Measurements from ENCODE around the gene SLC35A3. TPM values are rescaled to one million over a fixed set of nuclear protein-coding genes. Genes with fewer than 3 reads are reported as not detected.

SLC35A3 gene
- total and polyA plus RNA-seq, 10 of the 15 experiments (the other 5 are each of a cell fraction or from before 2014, with no cell fraction given): 3.6 to 24.3 (median 15.4) TPM

GRCh38 chr1:100034470-100034869, 64.7 kb downstream of the SLC35A3 start:
- Histone ChIP-seq H3K36me3 (ENCODE audit: control insufficient read depth in 2 of 2, insufficient read depth in 2 of 2, low read length in 1 of 2) (peaks cover 0 to 2% of the 10 kb centered on the region in 2 experiments; a peak in 1 of 4 replicates), H4K20me1 (ENCODE audit: control insufficient read depth, insufficient read depth) (no peaks in the 10 kb centered on the region), H3K4me3 (no peak overlapping the region), H3K27ac (ENCODE audit: control insufficient read depth, insufficient read depth) (no peak overlapping the region), H3K27me3 (replicated peaks in 1 of 2; ENCODE audit: control insufficient read depth in 2 of 2, insufficient read depth in 2 of 2, low read length in 1 of 2) (no peaks in the 10 kb centered on the region), H2AFZ (ENCODE audit: control insufficient read depth, low read depth, low read length) (no peak overlapping the region), H3K4me2 (ENCODE audit: control insufficient read depth, insufficient read depth) (no peak overlapping the region), H3K9me3 (replicated peaks; ENCODE audit: control insufficient read depth, insufficient read depth, low read length) (no peaks in the 10 kb centered on the region; the same call in 2 of the 3 replicates), H3K79me2 (ENCODE audit: control insufficient read depth, insufficient read depth, low read length) (peaks cover 44% of the 10 kb centered on the region), H3K9ac (ENCODE audit: control insufficient read depth, insufficient read depth, low read length) (no peak overlapping the region), H3K4me1 (ENCODE audit: control insufficient read depth, insufficient read depth, low read length) (peaks cover 4% of the 10 kb centered on the region; the same call in 1 of the 2 replicates)
- no peak for FAIRE-seq
- intact Hi-C loops (cut with micrococcal nuclease; ENCODE audit: unreplicated experiment): loop anchor here (1.0 to 10.0 kb wide), 3 partner anchors 226 to 500 kb away; partner anchors contain the start of gene GPR88
- ChIA-PET CTCF (interaction anchor here (1.0 to 1.5 kb wide), 5 partner anchors 101 to 421 kb away, joined by 3 to 5 read pairs (median 3); no protein-coding TSS in a partner anchor), RAD21 (ENCODE audit: unreplicated experiment) (interaction anchor here (0.9 to 1.8 kb wide), 2 partner anchors 223 to 425 kb away, joined by 3 to 5 read pairs; no protein-coding TSS in a partner anchor), POLR2A (no interaction called here), SMC1A (ENCODE audit: uncharacterized antibody, unreplicated experiment) (interaction anchor here (1.1 to 1.5 kb wide), 3 partner anchors 53 to 225 kb away, joined by 3 to 4 read pairs (median 4); no protein-coding TSS in a partner anchor)
- no TSS peak for BruUV-seq (replicated peaks)
- peak; percentile 13; the same call in 1 of the 3 replicates for ATAC-seq
- TF ChIP-seq RAD21 (IDR thresholded peaks at IDR 0.05; ENCODE audit: insufficient read depth, low read depth, low read length): peak; percentile 75
- TF ChIP-seq FOXM1 (IDR thresholded peaks at IDR 0.05; ENCODE audit: low read depth, low read length): no peak
- TF ChIP-seq, protein P1, sequence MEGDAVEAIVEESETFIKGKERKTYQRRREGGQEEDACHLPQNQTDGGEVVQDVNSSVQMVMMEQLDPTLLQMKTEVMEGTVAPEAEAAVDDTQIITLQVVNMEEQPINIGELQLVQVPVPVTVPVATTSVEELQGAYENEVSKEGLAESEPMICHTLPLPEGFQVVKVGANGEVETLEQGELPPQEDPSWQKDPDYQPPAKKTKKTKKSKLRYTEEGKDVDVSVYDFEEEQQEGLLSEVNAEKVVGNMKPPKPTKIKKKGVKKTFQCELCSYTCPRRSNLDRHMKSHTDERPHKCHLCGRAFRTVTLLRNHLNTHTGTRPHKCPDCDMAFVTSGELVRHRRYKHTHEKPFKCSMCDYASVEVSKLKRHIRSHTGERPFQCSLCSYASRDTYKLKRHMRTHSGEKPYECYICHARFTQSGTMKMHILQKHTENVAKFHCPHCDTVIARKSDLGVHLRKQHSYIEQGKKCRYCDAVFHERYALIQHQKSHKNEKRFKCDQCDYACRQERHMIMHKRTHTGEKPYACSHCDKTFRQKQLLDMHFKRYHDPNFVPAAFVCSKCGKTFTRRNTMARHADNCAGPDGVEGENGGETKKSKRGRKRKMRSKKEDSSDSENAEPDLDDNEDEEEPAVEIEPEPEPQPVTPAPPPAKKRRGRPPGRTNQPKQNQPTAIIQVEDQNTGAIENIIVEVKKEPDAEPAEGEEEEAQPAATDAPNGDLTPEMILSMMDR (IDR thresholded peaks at IDR 0.05 in 2 of 3, conservative IDR thresholded peaks at IDR 0.05 in 1 of 3; ENCODE audit: control insufficient read depth in 2 of 3, extremely low read depth in 1 of 3, insufficient read depth in 1 of 3, low read depth in 3 of 3, low read length in 3 of 3): peak; percentile 43 to 57 (median 45); a peak in 5 of 6 replicates
- TF ChIP-seq MAX (IDR thresholded peaks at IDR 0.05; ENCODE audit: low read depth, low read length): no peak
- peak; percentile 31; the same call in 1 of the 2 replicates for TF ChIP-seq SMC3 (IDR thresholded peaks at IDR 0.05; ENCODE audit: borderline replicate concordance, low read length)
- in situ Hi-C loops (cut with MboI): no loop called here
- DNase-seq (ENCODE audit: low read depth, low spot score): no peak
